OCI-LY1 (cell line): ENCODE results near the gene EFEMP2.

Experiments
- H2AFZ ChIP-seq: fragments of 200-600 bp; sonication (generic), shearing (Covaris generic); 2 replicates; pipeline ENCODE4 v1.6.0; 2014; ENCODE audit warnings: antibody characterized with exemption, mild to moderate bottlenecking, low read length
- H3F3A ChIP-seq: fragments of 200-600 bp; sonication (generic), shearing (Covaris generic); 2 replicates; pipeline ENCODE4 v1.6.0; 2014; ENCODE audit warnings: mild to moderate bottlenecking, antibody characterized with exemption, low read length, moderate library complexity; ENCODE audit not compliant: insufficient read depth
- H3K27ac ChIP-seq: fragments of 200-600 bp; sonication (generic); 2 replicates; pipeline ENCODE4 v1.5.1; 2014; ENCODE audit warnings: low read length, mixed run types, mild to moderate bottlenecking, low read depth; ENCODE audit not compliant: poor library complexity, severe bottlenecking
- H3K27me3 ChIP-seq: fragments of 200-600 bp; sonication (generic); 2 replicates; pipeline ENCODE4 v1.6.0; 2014; ENCODE audit warnings: antibody characterized with exemption, mild to moderate bottlenecking, low read length, moderate library complexity; ENCODE audit not compliant: insufficient read depth
- H3K36me3 ChIP-seq: fragments of 200-600 bp; sonication (generic); 2 replicates; pipeline ENCODE4 v1.6.1; 2014; ENCODE audit warnings: mild to moderate bottlenecking, antibody characterized with exemption, low read length, moderate library complexity, mixed read lengths; ENCODE audit not compliant: insufficient read depth
- H3K4me1 ChIP-seq: fragments of 200-600 bp; sonication (generic); 2 replicates; pipeline ENCODE4 v1.5.1; 2014; ENCODE audit warnings: mild to moderate bottlenecking, low read length, moderate library complexity; ENCODE audit not compliant: insufficient read depth, severe bottlenecking
- H3K4me2 ChIP-seq: fragments of 200-600 bp; sonication (generic), shearing (Covaris generic); 2 replicates; pipeline ENCODE4 v1.6.1; 2014; ENCODE audit warnings: low read length
- H3K4me3 ChIP-seq: fragments of 200-600 bp; sonication (generic); 2 replicates; pipeline ENCODE4 v1.5.1; 2014; ENCODE audit warnings: low read length, low read depth, mild to moderate bottlenecking, mixed read lengths; ENCODE audit not compliant: poor library complexity, severe bottlenecking
- H3K79me2 ChIP-seq: fragments of 200-600 bp; shearing (Covaris generic); 2 replicates; pipeline ENCODE4 v1.6.1; 2016; ENCODE audit warnings: mixed run types, low read length, mixed read lengths; ENCODE audit not compliant: insufficient read depth
- H3K9ac ChIP-seq: fragments of 200-600 bp; sonication (generic), shearing (Covaris generic); 2 replicates; pipeline ENCODE4 v1.6.1; 2014; ENCODE audit warnings: mild to moderate bottlenecking, low read length, mixed read lengths
- H3K9me2 ChIP-seq: fragments of 200-600 bp; sonication (generic), shearing (Covaris generic); 2 replicates; pipeline ENCODE4 v1.6.1; 2014; ENCODE audit warnings: low read depth, mild to moderate bottlenecking, low read length, mixed read lengths
- H3K9me3 ChIP-seq: fragments of 200-600 bp; shearing (Covaris generic); 2 replicates; pipeline ENCODE4 v1.6.1; 2014; ENCODE audit warnings: low read length, mixed read lengths
- H4K20me1 ChIP-seq: fragments of 200-600 bp; sonication (generic), shearing (Covaris generic); 2 replicates; pipeline ENCODE4 v1.6.0; 2016; ENCODE audit warnings: mild to moderate bottlenecking, low read length; ENCODE audit not compliant: insufficient read depth
- EZH2 ChIP-seq: fragments of 200-600 bp; sonication (generic), shearing (Covaris generic); IDR thresholded peaks from 2 replicates; pipeline ENCODE4 v1.8.0; 2017; ENCODE audit warnings: borderline replicate concordance, mixed run types, mild to moderate bottlenecking, antibody characterized with exemption, low read length, moderate library complexity, mixed read lengths
- TF ChIP-seq, protein P1 (sequence below): fragments of 200-600 bp; sonication (generic), shearing (Covaris generic); IDR thresholded peaks from 2 replicates; pipeline ENCODE4 v1.5.1; 2017; ENCODE audit warnings: mild to moderate bottlenecking, antibody characterized with exemption, low read length, moderate library complexity, mixed read lengths

The EFEMP2 gene

DNA sequence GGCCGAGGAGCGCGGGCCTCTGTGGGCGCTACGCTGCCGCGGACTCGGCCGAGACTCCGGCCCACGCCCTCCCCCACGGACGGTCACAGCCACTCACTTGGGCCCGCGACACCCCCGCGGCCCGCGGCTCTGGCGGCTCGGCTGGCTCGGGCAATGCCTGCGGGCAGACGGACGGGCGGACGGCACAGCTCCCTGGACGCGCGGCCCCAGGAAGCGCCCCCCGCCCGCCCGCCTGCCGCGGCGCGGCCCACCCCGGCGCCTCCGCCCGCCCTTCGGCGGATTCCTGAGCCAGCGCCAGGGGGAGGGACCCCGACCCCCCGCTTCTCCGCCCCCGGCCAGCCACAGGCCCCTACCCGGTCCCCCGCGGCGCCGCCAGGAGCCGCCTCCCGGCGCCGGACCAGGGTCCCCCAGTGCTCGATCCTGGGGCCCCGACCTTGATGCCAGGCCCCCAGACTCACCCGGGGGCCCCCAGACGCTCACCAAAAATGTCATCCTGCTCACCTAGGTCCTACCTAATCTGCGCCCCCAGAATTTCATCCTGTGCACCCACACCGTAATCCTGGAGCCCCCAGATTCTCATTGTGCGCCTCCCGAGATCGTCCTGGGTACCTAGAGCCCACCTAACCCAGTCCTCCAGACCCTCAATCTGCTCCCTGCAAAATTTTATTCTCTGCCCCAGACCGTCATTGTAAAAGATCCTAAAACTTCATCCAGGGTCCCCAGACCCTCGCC lies at the start of gene EFEMP2:
Gene EFEMP2, minus strand, starts transcription at position 215 of the 732 bp plus-strand sequence. CDS start 446 bp downstream, outside the sequence.
- Histone ChIP-seq H3F3A (no peaks in the 10 kb centered on the region), H3K27me3 (peaks cover 3% of the 10 kb centered on the region; the same call in 1 of the 2 replicates), H3K36me3 (no peaks in the 10 kb centered on the region), H3K27ac (no peak within 1 kb of the TSS), H3K9ac (peak within 1 kb of the TSS; percentile 43; the same call in 1 of the 2 replicates), H4K20me1 (no peaks in the 10 kb centered on the region), H3K4me3 (peak within 1 kb of the TSS; percentile 59), H3K9me2 (no peaks in the 10 kb centered on the region), H3K4me1 (peaks cover 10% of the 10 kb centered on the region), H3K79me2 (no peaks in the 10 kb centered on the region), H3K9me3 (no peaks in the 10 kb centered on the region), H2AFZ (no peak within 1 kb of the TSS), H3K4me2 (peak within 1 kb of the TSS; percentile 71)
- no peak for TF ChIP-seq EZH2
- TF ChIP-seq, protein P1, sequence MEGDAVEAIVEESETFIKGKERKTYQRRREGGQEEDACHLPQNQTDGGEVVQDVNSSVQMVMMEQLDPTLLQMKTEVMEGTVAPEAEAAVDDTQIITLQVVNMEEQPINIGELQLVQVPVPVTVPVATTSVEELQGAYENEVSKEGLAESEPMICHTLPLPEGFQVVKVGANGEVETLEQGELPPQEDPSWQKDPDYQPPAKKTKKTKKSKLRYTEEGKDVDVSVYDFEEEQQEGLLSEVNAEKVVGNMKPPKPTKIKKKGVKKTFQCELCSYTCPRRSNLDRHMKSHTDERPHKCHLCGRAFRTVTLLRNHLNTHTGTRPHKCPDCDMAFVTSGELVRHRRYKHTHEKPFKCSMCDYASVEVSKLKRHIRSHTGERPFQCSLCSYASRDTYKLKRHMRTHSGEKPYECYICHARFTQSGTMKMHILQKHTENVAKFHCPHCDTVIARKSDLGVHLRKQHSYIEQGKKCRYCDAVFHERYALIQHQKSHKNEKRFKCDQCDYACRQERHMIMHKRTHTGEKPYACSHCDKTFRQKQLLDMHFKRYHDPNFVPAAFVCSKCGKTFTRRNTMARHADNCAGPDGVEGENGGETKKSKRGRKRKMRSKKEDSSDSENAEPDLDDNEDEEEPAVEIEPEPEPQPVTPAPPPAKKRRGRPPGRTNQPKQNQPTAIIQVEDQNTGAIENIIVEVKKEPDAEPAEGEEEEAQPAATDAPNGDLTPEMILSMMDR = no peak

DNA sequence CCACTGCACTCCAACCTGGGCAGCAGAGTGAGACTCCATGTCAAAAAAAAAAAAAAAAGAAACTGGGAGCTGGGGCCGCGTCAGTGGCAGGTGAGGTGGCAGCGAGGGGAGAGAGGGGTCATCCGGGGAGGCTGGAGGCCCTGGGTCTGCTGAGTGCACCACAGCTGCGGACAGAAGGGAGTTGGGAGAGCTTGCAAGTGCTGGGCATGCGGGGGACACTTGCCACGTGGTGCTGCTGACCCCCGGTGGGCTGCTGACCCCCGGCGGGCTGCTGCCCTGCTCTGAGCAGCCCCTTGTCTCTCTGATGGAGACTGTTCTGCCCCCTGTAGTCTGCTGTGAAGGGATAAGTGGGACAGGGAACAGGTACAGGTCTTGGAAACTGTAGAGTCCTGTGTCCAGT lies 49.3 kb upstream of the EFEMP2 start:
- H3F3A ChIP-seq = no peaks in the 10 kb centered on the region
- H3K36me3 ChIP-seq = 0 out of 2 replicates have a peak, but pooled peaks cover 3% of the 10 kb centered on the region

DNA sequence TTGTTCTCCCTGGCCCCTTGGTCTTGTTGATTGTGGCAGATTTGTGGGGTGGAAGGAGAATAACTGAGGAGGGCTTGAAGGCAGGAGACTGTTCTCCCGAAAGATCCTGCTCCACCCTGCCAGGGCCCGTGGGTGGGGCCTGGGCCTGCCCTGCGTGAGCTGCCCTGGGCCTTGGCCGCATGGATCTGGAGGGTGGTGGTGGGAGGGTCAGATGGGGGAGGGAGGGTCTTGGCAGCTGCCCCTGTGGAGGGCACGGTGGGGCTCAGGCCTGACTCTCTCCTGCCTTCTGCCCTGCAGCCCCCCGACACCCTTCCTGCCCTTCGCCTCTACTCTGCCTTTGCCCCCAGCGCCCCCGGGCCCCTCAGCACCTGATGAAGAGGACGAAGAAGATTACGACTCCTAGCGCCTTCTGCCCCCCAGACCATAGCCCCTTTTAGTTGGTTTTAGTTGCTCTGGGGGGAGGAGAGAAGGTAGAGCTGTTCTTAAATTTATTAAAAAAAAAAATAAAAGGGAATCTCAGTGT lies 48.5 kb upstream of the EFEMP2 start:
- H3K27ac ChIP-seq = no peak overlapping the region
- 0 out of 2 replicates have a peak, but pooled peaks cover 3% of the 10 kb centered on the region for H3K36me3 ChIP-seq
- no peak overlapping the region for H3K4me3 ChIP-seq
- H3K9me2 ChIP-seq = no peaks in the 10 kb centered on the region
- no peaks in the 10 kb centered on the region for H4K20me1 ChIP-seq
- H3K27me3 ChIP-seq = no peaks in the 10 kb centered on the region
- H3K9ac ChIP-seq = no peak overlapping the region
- H3F3A ChIP-seq = no peaks in the 10 kb centered on the region
- H2AFZ ChIP-seq = no peak overlapping the region
- no peaks in the 10 kb centered on the region for H3K79me2 ChIP-seq
- peaks cover 24% of the 10 kb centered on the region for H3K4me1 ChIP-seq
- no peak overlapping the region for H3K4me2 ChIP-seq
- no peaks in the 10 kb centered on the region for H3K9me3 ChIP-seq
- TF ChIP-seq EZH2 = no peak
- TF ChIP-seq, protein P1 = no peak

More for the DNA sequence above, 49.3 kb upstream of the EFEMP2 start:
- Histone ChIP-seq H3K9ac (no peak overlapping the region), H3K4me2 (no peak overlapping the region), H3K79me2 (no peaks in the 10 kb centered on the region), H3K9me2 (no peaks in the 10 kb centered on the region), H3K9me3 (no peaks in the 10 kb centered on the region), H3K4me1 (peaks cover 24% of the 10 kb centered on the region), H3K27me3 (no peaks in the 10 kb centered on the region), H2AFZ (no peak overlapping the region), H3K27ac (no peak overlapping the region), H3K4me3 (no peak overlapping the region), H4K20me1 (no peaks in the 10 kb centered on the region)
- TF ChIP-seq, protein P1 = no peak
- no peak for TF ChIP-seq EZH2
